Loucy (cell line): Measurements from ENCODE around the gene OR2V1.

Experiments
- H2AFZ ChIP-seq: fragments of 200-600 bp; sonication (generic); 2 replicates; pipeline ENCODE4 v1.6.0; 2016; ENCODE audit warnings: antibody characterized with exemption, mild to moderate bottlenecking, low read length, moderate library complexity
- H3F3A ChIP-seq: fragments of 200-600 bp; 2 replicates; pipeline ENCODE4 v1.6.0; 2016; ENCODE audit warnings: antibody characterized with exemption, low read depth, mild to moderate bottlenecking
- H3K27me3 ChIP-seq: fragments of 200-600 bp; sonication (generic); 2 replicates; pipeline ENCODE4 v1.6.1; 2014; ENCODE audit warnings: low read length, mild to moderate bottlenecking; ENCODE audit not compliant: insufficient read depth, poor library complexity, severe bottlenecking
- H3K36me3 ChIP-seq: fragments of 200-600 bp; sonication (generic); 2 replicates; pipeline ENCODE4 v1.6.1; 2016; ENCODE audit warnings: low read length; ENCODE audit not compliant: insufficient read depth
- H3K4me1 ChIP-seq: fragments of 200-600 bp; sonication (generic); 2 replicates; pipeline ENCODE4 v1.5.1; 2014; ENCODE audit warnings: low read length, mild to moderate bottlenecking; ENCODE audit not compliant: insufficient read depth, poor library complexity, severe bottlenecking
- H3K4me2 ChIP-seq: fragments of 200-600 bp; sonication (generic); 2 replicates; pipeline ENCODE4 v1.6.0; 2014; ENCODE audit warnings: antibody characterized with exemption, low read length, low read depth, mild to moderate bottlenecking; ENCODE audit not compliant: poor library complexity, severe bottlenecking
- H3K4me3 ChIP-seq: fragments of 200-600 bp; sonication (generic); 2 replicates; pipeline ENCODE4 v1.5.1; 2014; ENCODE audit warnings: low read length, mild to moderate bottlenecking, mixed read lengths; ENCODE audit not compliant: poor library complexity, severe bottlenecking
- H3K79me2 ChIP-seq: fragments of 200-600 bp; sonication (generic); 2 replicates; pipeline ENCODE4 v1.6.1; 2014; ENCODE audit warnings: low read length; ENCODE audit not compliant: insufficient read depth
- H3K9ac ChIP-seq: fragments of 200-600 bp; sonication (generic); 2 replicates; pipeline ENCODE4 v1.6.0; 2014; ENCODE audit warnings: mild to moderate bottlenecking, low read depth, low read length, moderate library complexity; ENCODE audit not compliant: poor library complexity, severe bottlenecking
- H3K9me2 ChIP-seq: fragments of 200-600 bp; sonication (generic); replicated peaks from 2 replicates; pipeline ENCODE4 v1.6.1; 2016; ENCODE audit warnings: low read depth, low read length, mixed read lengths
- H3K9me3 ChIP-seq: fragments of 200-600 bp; sonication (generic); 2 replicates; pipeline ENCODE4 v1.6.1; 2014; ENCODE audit warnings: mild to moderate bottlenecking, antibody characterized with exemption, low read length, low read depth; ENCODE audit not compliant: insufficient read depth
- H4K20me1 ChIP-seq: fragments of 200-600 bp; sonication (generic); 2 replicates; pipeline ENCODE4 v1.6.0; 2014; ENCODE audit warnings: antibody characterized with exemption, low read length, mild to moderate bottlenecking; ENCODE audit not compliant: insufficient read depth, poor library complexity, severe bottlenecking
- CTCF ChIP-seq: fragments of 200-600 bp; sonication (generic); conservative IDR thresholded peaks from 2 replicates; pipeline ENCODE4 v1.5.1; 2014; ENCODE audit warnings: mild to moderate bottlenecking, antibody characterized with exemption, low read length
- EZH2phosphoT487 ChIP-seq: fragments of 200-600 bp; IDR thresholded peaks from 2 replicates; pipeline ENCODE4 v1.6.1; 2018; ENCODE audit warnings: antibody characterized with exemption, mild to moderate bottlenecking, moderate library complexity, borderline replicate concordance

Gene OR2V1

GRCh38 chr5:181129601-181130000, 1.4 kb downstream of the OR2V1 start:
- no peaks in the 10 kb centered on the region for H3F3A ChIP-seq
- H4K20me1 ChIP-seq: no peaks in the 10 kb centered on the region
- H3K27me3 ChIP-seq: no peaks in the 10 kb centered on the region
- H3K36me3 ChIP-seq: no peaks in the 10 kb centered on the region
- H3K4me3 ChIP-seq: peak overlapping the region; percentile 53
- peaks cover 4% of the 10 kb centered on the region for H3K4me1 ChIP-seq
- H3K4me2 ChIP-seq: peak overlapping the region; percentile 67
- H2AFZ ChIP-seq: peak overlapping the region; percentile 75
- H3K79me2 ChIP-seq: no peaks in the 10 kb centered on the region
- H3K9ac ChIP-seq: no peak overlapping the region
- H3K9me2 ChIP-seq: no peaks in the 10 kb centered on the region
- TF ChIP-seq EZH2phosphoT487 (no peak), CTCF (no peak)
- no peaks in the 10 kb centered on the region for H3K9me3 ChIP-seq

GRCh38 chr5:181127907-181128626, 2.9 kb downstream of the OR2V1 start:
- Histone ChIP-seq H3K9me2 (no peaks in the 10 kb centered on the region), H3K79me2 (no peaks in the 10 kb centered on the region), H4K20me1 (no peaks in the 10 kb centered on the region), H3K36me3 (no peaks in the 10 kb centered on the region), H3F3A (no peaks in the 10 kb centered on the region), H3K27me3 (no peaks in the 10 kb centered on the region), H3K4me2 (no peak overlapping the region), H3K4me1 (peaks cover 4% of the 10 kb centered on the region), H3K4me3 (no peak overlapping the region), H2AFZ (no peak overlapping the region), H3K9me3 (no peaks in the 10 kb centered on the region), H3K9ac (no peak overlapping the region)
- TF ChIP-seq EZH2phosphoT487: no peak
- no peak for TF ChIP-seq CTCF

- H3K4me3 ChIP-seq: no peak overlapping the region
- no peaks in the 10 kb centered on the region for H3F3A ChIP-seq
- no peak overlapping the region for H3K9ac ChIP-seq
- H3K9me3 ChIP-seq: no peaks in the 10 kb centered on the region
- no peaks in the 10 kb centered on the region for H3K79me2 ChIP-seq
- no peak overlapping the region for H2AFZ ChIP-seq
- H3K4me2 ChIP-seq: no peak overlapping the region
- no peaks in the 10 kb centered on the region for H4K20me1 ChIP-seq
- H3K9me2 ChIP-seq: no peaks in the 10 kb centered on the region
- H3K4me1 ChIP-seq: peaks cover 4% of the 10 kb centered on the region
- H3K27me3 ChIP-seq: no peaks in the 10 kb centered on the region
- no peaks in the 10 kb centered on the region for H3K36me3 ChIP-seq
- no peak for TF ChIP-seq CTCF
- no peak for TF ChIP-seq EZH2phosphoT487
Observed at GRCh38 chr5:181127456-181127855, 3.5 kb downstream of the OR2V1 start.
